ENCODE measurements around the gene NOD1.

The NOD1 gene

GRCh38 chr7:30470163-30470770, 8.3 kb downstream of the NOD1 start:
- no peak for TF ChIP-seq FOXP2 (optimal IDR thresholded peaks at IDR 0.05; ENCODE audit: borderline replicate concordance, extremely low read depth, extremely low read length, insufficient read depth)
- TF ChIP-seq REST (IDR thresholded peaks at IDR 0.05; ENCODE audit: insufficient read depth in 1 of 2, low read depth in 2 of 2, low read length in 2 of 2): no peak
- TF ChIP-seq POLR2AphosphoS5 (IDR thresholded peaks at IDR 0.05; ENCODE audit: low read depth, low read length): no peak
- no peak for TF ChIP-seq TAF1 (IDR thresholded peaks at IDR 0.05; ENCODE audit: borderline replicate concordance, insufficient read depth, low read length)
- no peak for TF ChIP-seq SIN3A (IDR thresholded peaks at IDR 0.05; ENCODE audit: borderline replicate concordance, insufficient read depth, low read length)

DNA sequence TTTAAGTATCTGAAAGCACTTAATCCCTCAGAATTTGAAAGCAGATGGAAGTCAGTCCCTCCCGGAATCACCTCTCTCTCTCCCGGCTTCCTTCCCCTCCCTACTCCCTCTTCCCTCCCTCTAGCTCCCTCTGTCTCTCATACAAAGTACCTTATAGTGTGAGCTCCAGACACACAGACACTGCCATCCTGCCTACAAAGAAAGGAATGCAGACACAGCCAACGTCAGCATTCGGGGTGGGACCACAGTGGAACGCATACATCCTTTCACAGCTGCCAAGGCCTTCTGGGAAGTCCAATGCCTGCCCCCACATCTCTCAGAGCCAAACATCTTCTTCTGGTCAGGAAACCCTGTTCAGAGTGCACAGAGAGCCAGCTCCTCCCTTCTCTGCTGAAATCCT, 9.3 kb downstream of the NOD1 start:
- no peak for TF ChIP-seq SIN3A (IDR thresholded peaks at IDR 0.05; ENCODE audit: borderline replicate concordance, insufficient read depth, low read length)
- TF ChIP-seq POLR2AphosphoS5 (IDR thresholded peaks at IDR 0.05; ENCODE audit: low read depth, low read length): peak; percentile 39; the same call in 1 of the 2 replicates
- TF ChIP-seq TAF1 (IDR thresholded peaks at IDR 0.05; ENCODE audit: borderline replicate concordance, insufficient read depth, low read length): peak; percentile 59; the same call in 1 of the 2 replicates
- TF ChIP-seq REST (IDR thresholded peaks at IDR 0.05; ENCODE audit: insufficient read depth in 1 of 2, low read depth in 2 of 2, low read length in 2 of 2): 0 out of 4 replicates have a peak, but pooled peaks of 1 of the 2 experiments have one; percentile 21
- TF ChIP-seq FOXP2 (optimal IDR thresholded peaks at IDR 0.05; ENCODE audit: borderline replicate concordance, extremely low read depth, extremely low read length, insufficient read depth): peak; percentile 74

DNA sequence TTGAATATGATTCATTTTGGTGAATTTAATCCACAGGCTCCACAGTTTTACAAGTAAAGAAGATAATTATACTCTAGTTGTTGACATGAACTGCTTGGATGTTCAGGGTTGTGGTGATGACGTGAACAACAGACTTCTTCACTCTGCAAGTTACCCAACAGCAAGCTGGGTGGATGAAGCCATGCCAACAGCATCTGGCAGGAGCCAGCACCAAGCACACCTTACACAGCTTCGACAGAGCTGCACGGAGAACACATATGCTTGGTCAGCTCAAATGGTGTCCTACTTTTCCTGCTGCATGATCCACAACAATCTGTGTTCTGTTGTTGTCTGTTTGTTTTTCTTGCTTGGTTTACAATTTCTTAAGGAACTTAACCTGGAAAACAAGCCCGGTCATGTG, 9.8 kb downstream of the NOD1 start:
- no peak for TF ChIP-seq REST (IDR thresholded peaks at IDR 0.05; ENCODE audit: insufficient read depth in 1 of 2, low read depth in 2 of 2, low read length in 2 of 2)
- no peak for TF ChIP-seq TAF1 (IDR thresholded peaks at IDR 0.05; ENCODE audit: borderline replicate concordance, insufficient read depth, low read length)
- TF ChIP-seq FOXP2 (optimal IDR thresholded peaks at IDR 0.05; ENCODE audit: borderline replicate concordance, extremely low read depth, extremely low read length, insufficient read depth): no peak

DNA sequence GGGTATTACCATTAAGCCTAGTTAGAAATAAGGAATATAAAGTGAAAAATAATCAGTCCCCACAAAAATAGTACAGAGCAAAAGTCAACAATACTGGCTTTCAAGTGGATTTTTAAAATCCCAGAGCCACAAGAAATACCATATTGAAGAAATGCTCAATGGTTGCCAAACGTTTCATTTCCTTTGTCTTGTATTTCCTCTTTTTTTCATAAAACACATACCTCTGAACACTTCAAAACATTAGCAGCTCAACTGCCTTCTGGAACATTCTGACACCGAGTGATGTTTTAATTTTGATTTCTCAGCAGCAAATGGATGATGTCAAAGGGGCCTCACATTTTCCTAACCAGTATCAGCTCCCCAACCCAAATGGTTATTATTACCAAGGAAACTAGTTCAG, 10.5 kb downstream of the NOD1 start:
- TF ChIP-seq FOXP2 (optimal IDR thresholded peaks at IDR 0.05; ENCODE audit: borderline replicate concordance, extremely low read depth, extremely low read length, insufficient read depth): no peak
- no peak for TF ChIP-seq SIN3A (IDR thresholded peaks at IDR 0.05; ENCODE audit: borderline replicate concordance, insufficient read depth, low read length)
- TF ChIP-seq TAF1 (IDR thresholded peaks at IDR 0.05; ENCODE audit: borderline replicate concordance, insufficient read depth, low read length): no peak
- no peak for TF ChIP-seq POLR2AphosphoS5 (IDR thresholded peaks at IDR 0.05; ENCODE audit: low read depth, low read length)
- no peak for TF ChIP-seq REST (IDR thresholded peaks at IDR 0.05; ENCODE audit: insufficient read depth in 1 of 2, low read depth in 2 of 2, low read length in 2 of 2)

DNA sequence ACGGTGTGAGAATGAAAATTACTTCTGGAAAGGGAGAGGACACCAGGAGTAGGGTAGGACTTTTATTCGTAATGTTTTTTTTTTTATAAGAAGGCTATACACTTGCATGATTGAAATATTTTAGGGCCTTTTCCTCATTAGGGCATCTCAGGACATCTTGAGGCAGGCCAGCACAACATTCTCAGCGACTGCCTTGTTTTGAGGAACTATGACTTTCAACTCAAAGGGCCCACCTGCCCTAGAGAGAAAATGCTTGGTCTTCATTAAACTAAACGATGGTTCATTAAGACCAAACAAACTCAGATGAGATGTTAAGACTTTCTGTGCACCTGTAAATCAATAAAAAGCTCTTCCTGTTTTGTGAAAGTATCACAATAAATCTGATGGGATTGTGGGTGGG, 11.3 kb downstream of the NOD1 start:
- TF ChIP-seq TAF1 (IDR thresholded peaks at IDR 0.05; ENCODE audit: borderline replicate concordance, insufficient read depth, low read length): no peak
- TF ChIP-seq POLR2AphosphoS5 (IDR thresholded peaks at IDR 0.05; ENCODE audit: low read depth, low read length): no peak
- TF ChIP-seq FOXP2 (optimal IDR thresholded peaks at IDR 0.05; ENCODE audit: borderline replicate concordance, extremely low read depth, extremely low read length, insufficient read depth): no peak
- TF ChIP-seq SIN3A (IDR thresholded peaks at IDR 0.05; ENCODE audit: borderline replicate concordance, insufficient read depth, low read length): no peak
- TF ChIP-seq REST (IDR thresholded peaks at IDR 0.05; ENCODE audit: insufficient read depth in 1 of 2, low read depth in 2 of 2, low read length in 2 of 2): no peak

All from PFSK-1 (cell line).